ENCODE results near the gene TGFBR2.

The TGFBR2 gene

DNA sequence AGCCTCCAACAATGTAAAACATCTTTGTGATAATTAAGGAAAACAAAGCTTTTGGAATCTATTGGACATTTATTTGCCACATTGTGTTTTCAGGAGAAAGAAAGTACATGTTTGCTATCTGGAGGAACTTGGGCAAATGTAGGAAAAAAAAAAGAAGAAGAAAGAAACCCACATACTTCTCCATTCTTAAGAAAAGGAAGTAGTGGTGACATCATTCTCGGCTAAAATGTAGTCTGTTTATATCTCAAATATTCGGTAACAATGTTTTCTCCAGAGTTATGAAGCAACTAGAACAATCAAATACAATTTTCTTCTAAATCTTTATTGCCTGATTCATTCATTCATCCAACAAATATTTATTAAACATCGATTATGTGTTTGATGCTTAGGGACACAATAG, 2.3 kb upstream of the TGFBR2 start:
- peak; percentile 78 to 97 (median 95) for DNase-seq

DNA sequence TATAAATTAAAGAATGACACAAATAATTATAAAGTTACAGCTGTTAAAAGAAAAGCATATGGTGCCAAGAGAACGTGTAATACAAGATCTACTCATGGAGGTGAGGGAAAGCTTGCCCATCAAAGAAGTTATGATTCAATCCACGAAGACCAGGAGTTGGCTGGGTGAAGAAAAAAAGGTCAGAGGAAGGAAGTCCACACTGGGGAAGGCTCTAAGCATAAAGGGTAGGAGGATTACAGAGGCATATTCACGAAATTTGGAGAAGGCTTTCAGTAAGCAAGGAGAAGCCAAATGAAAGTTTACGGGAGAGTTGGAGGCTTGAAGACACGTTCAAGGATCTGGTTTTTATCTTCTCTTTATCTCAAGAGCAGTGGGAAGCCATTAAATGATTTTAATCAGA, 1.8 kb upstream of the TGFBR2 start:
- peak; percentile 65 to 78 (median 73) for DNase-seq

DNA sequence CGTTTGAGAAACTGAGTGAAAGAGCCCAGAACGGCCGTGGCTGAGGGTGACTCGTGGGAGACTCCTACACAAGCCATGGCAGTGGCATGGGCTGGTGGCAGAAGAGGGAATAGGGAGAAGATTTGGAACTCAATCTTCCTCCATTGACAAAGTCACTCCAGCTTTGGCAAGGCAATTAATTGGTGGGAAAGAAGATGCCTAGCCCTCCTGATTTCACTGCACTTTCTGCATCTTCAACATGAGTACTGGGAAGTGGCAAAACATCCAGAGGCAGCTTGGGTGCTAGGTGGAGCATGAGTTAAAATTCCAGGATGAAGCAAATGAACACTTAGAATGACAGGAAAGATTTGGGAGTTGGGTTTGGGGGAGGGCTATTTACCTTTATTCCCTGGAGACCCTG, 1.4 kb upstream of the TGFBR2 start:
- DNase-seq: no peak

DNA sequence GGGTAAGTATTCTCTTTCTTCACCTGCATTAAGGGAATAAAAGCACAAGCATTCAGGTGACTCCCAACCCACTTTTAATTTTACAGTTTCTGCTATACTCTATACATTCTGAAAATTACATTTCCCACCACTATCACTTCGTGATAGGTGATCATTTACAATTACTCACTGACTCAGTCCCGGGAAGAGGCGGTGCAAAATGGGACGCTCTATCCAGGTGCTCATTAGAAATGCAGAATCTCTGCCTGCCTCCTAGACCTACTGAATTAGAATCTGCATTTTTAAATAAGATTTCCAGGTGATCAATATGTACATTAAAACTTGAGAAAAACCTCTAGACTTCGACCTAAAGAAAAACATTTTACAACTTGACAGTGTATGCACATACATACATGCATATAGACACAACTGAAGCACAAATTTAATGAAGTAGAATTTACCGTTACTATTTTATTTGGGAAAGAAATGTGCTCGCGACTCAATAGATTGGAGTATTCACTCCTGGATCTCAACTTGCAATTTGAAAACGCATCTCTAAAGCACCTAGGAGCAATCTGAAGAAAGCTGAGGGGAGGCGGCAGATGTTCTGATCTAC, 598 bp upstream of the TGFBR2 start:
- no peak for DNase-seq

DNA sequence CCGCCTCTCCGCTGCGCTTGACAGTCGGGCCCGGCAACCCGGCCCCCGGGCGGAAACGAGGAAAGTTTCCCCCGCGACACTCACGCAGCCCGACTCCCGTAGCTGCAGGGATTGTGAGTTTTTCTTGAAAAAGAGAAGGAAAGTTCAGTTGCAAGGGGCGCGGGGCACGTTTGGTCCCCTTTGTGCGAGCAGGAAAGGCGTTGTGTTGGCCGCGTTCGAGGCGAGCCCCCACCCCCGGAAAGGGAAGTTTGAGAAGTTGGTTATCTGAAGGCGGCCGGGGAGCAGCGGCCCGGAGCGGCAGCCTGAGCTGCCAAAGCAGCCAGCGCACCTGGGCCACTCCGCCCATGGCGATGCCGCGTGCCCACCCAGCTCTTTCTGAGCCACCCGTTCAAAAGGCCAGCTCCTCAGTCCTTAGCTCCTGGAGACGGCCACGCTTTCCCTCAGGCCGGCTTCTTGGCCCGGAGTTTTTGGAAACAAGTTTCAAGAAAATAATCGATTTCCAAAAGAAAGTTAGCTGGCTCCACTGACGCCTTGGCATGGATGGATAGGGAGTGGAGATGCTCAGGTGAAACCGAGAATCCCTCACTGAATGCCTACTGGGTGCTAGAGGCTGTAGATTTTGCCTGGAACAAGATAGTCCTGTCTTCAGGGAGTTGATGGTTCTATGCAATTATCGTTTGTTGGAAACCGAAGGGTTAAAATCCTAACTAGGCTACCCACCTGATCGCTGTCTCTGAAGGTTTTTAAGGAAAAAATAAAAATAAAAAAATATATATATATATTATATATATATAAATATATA, 832 bp downstream of the TGFBR2 start:
- DNase-seq: peak; percentile 63 to 84 (median 77)

DNA sequence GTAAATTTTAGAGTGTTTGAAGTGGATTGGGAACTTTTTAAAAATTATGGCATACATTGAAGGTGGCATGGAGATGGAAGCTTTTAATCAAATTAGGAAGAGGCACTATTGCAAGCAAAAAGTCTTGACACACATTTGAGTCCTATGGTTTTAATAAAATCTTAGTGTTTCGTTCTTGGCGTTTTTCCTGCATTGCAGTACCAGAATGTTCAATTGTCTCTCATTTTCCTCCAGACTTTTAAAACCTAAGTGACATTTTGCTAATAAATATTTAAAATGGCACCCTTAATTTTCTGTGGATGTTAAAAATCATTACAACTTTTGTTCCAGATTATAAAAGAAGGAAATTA, 2.2 kb downstream of the TGFBR2 start:
- no peak for DNase-seq

DNA sequence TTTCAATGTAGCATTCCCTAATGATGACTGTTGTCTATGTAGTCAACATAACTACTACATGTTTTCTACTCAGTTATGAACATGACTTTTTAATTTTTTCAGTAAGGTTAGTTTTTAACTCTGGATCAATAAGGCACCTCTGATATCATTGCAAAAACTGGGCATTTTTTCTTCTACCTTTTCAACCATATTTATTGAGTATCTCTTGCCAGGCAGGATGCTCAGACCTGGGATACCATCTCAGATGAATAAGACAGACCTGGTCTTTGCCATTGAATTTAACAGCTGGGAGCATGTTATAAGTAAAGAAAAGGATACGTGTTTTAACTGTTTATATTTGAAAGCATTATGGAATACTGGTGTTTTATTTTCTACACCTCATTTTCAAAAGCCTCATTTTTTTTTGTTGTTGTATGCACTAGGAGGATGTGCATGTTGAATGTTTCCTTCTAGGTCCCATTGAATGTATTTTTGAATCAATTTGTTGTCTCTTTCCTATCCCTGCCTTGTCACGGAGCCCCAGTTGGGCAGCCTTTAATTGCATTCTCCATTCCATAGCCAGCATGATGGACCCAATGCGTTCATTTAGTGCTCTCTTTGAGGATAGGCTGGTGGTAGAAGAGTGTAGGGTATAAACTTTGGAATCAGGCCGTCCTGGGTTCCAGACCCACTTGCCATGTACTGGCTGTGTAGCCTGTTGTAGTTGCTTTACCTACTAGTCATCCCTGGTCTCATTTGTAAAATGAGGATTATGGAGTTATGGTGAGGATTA, 3.7 kb downstream of the TGFBR2 start:
- no peak for DNase-seq

DNA sequence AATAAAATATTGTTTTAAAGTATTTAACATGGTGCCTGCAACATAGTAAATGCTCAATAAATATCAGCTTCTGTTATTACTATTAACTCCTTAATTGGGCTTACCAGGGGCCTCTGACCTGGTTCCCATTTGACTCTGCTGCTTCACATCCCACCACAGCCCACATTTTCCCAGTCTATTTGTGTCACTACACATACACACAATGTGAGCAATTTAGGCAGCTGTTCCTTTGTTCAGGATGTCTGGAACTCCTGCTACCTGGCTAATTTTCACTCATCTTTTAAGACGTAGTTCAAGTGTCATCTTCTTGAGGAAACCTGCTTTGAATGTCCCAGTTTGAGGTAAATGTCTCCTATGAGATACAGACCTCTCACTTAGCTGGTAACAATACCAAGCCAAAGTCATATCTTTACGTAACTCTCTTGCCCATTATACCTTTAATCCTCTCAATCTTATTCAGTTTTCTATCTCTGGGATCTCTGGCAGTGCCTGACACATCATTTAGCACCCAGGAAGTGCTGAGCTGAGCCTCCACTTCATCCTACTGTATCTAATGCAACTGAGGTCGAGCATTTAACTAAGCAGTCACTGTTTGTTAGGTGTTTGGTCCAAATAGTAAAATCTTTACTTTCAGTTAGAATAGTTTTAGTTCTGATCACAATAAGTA, 4.4 kb downstream of the TGFBR2 start:
- no peak for DNase-seq

DNA sequence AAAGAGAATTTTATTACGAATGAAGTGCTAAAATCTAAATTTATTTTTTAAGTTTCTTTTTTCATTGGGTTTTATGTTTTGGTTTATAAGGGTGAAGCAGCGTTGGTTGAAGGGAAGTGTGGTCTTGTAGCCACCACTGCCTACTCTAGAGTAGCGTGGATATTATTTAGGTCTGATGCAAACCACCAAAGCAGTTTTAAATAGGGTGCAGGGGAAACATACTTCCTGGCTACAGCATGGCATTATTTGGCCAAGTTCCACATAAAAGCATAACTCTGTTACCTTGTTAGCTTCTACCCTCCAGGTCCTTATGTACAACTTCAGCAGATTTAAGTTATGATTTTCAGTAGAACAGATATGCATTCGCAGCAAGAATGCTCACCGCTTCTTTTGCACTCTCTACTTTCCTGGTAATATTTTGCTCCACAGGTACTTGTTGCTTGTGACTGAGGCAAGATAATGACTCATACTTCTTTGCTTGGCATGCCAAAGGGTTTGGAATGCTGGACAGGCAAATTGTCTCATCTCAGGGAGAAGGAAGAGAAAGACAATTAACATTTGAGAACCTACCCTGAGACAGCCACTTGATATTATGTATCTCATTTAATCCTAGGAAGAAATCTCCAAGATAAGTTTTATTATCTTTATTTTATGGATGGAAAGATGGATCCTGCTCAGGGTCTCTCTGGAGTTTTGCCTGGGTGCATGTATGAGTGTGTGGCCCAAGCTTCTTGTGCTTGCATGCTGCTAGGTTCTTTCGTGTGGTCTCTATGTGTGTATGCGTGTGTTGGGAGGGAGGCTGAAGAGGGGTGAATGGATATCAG, 5.4 kb downstream of the TGFBR2 start:
- no peak for DNase-seq

DNA sequence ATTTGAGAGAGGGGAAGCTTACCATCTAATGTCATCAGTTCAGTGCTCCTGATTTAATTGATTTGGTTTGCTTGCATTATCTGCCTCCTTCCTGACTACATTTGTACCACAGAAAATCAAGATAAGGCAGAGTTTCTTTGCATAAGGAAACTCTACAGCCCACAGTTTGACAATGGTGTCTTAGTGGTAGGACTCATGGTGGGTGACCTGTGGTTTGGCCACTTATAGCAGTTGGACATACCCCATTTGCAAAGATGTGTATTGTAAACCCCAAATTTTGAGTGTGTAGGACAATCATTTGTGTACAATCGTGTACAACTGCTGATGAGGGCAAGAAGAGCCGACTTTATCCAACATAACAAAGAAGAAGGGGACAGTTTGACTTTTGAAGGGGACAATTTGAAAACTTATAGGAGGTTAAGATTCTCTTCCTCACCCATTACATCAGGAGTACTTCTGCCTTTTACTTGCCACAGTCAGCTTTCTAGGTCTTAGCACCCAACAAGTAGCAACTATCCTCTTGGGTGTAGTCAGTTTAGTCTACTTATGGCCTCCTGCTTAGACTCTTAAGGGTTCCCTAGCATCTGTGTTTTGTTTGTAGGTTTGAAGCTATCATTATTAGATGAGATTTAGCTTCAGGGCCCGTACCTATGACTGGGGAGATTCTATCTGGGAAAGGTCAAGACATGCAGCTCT, 6.2 kb downstream of the TGFBR2 start:
- peak in 1 of 3 donors; percentile 40 for DNase-seq

DNA sequence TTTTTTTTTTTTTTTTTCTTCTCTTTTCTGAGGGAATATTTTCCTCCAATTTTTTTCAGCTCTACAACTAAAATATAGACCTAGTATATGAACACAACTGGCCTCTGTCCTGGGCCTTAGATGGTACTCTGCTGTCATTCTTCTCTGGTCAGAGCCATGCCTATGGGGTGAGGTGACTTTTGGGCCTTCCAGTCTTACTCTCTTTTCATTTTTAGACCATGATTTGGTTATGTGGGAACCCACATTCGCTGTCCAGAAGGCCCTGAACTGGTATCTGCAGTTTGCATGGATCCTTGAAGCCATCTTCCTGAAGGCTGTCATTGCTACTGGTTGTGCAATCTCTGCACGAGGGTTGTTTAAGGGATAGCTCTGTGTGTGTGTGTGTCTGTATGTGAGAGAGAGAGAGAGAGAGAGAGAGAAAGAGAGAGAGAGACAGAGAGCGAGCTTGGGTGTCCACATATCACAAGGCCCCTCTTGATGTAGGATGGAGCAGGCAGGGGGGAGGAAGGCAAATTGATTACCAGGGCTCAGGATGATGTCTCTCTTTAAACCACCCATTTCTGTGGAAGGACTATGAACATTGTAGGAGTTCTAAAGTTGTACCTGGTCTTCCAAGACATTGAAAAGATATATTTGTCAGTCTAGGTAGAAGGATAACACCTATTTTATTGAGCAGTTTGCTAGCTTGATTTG, 6.9 kb downstream of the TGFBR2 start:
- peak in 1 of 3 donors; percentile 40 for DNase-seq

DNA sequence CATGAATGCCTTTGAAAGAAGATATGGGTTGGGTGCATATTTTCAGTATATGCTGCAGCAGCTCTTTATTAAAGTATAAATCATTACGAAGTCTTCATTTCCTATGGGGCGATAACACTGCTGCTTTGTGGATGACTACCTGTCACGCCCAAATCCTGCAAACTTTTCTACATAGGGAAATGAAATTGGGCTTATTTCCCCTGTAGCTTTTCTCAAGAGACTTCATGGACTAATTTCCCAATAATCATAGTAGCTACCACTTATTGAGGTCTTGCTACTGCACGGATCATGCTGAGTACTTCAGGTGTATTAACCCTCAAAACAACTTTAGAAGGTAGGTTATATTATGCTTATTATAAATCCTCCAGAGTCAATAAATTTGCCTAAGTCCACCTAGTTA, 8.0 kb downstream of the TGFBR2 start:
- no peak for DNase-seq

DNA sequence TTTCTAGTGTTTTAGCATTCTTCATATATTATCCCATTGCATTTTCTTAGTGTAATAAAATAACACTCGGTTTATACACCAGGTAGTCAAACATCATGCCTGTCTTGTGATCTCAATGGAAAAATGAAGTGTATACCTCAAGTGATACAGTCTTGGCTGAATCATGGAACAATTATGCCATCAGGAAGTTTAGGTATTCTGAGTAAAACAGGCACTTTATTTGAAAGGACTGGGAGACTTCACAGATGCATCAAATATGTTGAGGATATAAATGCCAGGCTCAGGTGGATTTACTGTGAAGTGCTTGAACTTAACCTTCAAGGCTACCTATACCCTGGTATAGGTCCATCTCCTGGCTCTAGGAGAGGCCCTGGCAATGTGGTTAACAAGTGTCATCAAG, 8.5 kb downstream of the TGFBR2 start:
- no peak for DNase-seq

DNA sequence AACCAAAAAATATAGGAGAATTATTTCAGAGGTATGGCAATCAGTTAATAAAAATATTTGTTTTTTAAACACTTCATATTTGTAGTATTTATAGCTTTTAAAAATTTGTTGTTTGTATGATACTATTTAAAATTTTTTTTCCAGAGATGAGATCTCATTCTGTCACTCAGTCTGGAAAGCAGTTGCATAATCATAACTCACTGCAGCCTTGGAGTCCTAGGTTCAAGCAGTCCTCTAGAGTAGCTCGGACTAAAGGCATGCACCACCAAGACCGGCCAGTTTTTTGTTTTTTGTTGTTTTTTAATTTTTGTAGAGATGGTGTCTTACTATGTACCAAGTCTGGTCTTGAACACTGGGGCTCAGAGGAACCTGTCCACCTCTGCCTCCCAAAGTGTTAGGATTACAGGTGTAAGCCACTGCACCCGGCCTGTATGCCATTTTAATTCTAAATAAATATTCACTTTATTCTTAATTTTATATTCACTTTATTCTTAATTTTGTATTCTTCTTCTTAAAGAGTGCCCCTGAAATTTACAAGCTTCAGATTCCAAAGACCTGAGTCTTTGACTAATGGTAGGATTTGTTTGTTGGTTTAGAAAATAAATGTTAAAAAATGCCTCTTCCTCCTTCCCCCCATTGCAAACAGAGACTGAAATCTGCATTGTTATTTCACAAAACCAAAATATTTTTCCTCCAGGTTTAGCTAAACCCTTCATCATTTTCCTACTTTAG, 9.4 kb downstream of the TGFBR2 start:
- no peak for DNase-seq

DNA sequence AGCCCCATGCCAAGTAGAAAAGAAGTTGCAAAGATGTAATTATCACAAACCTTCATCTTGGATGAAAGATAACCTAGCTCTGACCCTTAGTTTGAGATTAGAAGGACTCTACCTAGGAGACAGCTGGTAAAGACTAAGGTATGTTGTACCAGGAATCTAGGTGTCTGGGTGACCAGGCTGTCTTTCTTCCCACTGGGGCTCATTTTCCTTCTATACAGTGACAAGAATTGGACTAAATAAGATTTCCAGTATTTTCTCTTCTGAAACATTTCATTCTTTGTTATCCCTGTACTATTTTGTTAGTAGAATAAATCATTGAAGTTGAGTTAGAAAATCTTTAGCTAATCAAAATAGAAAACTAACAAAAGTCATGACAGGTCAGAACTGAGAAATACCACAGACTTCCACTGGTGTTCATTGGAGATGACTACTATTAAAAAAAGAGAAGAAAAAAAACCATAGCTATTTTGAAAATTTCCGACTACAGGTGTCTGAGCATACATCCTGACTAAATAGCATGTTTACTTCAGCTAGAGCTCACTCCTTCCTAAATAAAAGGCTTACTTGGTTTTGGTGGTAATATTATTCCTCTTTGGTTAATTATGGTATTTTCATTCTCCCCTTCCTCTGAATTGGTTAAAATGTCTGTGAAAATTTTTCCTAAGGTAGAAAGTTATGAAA, 10.1 kb downstream of the TGFBR2 start:
- DNase-seq: no peak

DNA sequence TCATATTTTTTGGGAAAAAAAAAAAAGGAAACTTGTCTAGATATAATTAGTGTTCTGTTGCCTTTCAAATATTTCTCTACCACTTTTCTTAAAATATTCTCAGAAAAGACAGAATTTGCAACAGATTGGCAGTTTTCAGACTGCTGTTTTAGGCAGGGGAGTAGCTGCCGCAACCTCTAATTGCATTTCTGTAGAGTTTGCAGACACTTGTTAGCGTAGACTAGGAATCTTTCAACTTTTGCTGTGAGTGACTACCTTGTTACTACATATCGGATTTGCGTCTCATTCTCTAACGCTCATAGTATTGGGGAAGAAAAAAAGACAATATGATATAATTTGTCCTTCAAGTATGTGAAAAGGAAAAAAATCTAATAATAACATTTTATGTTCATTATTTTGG, 10.7 kb downstream of the TGFBR2 start:
- DNase-seq: no peak

DNA sequence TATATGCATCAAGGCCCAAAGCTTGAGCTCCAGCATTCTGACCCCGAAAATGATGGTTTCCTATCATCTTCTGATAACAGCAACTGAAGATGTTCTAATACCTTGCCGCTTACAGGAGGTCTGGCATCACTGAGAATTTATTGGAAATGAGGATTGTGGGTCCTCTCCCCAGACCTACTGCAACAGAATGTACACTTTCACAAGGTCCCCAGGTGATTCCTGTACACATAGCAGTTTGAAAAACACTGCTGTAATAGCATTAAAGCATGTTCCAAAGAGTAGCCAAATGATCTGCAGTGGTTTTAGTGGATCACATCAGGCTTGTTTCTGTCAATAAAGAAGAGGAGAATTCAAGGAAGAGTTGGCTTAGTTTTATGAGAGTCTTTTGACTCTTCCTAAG, 11.3 kb downstream of the TGFBR2 start:
- no peak for DNase-seq

DNA sequence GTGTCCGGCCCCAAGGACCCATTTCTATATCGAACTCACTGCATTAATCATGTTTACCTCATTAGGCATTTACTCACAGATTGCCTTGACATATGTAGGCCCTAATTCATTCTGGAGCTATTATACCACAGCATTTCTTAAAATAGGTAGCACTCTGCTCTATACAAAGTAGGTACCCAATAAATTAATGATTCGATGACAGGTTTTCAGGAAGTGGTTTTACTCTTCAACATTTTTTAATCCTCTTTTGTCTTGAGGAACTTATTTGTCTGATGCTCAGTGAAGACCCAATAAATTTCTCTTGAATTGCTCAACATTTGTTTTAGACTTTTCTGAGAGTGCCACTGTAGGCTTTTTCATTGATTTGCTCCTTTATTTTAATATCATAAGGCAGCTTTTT, 12.1 kb downstream of the TGFBR2 start:
- DNase-seq: no peak

DNA sequence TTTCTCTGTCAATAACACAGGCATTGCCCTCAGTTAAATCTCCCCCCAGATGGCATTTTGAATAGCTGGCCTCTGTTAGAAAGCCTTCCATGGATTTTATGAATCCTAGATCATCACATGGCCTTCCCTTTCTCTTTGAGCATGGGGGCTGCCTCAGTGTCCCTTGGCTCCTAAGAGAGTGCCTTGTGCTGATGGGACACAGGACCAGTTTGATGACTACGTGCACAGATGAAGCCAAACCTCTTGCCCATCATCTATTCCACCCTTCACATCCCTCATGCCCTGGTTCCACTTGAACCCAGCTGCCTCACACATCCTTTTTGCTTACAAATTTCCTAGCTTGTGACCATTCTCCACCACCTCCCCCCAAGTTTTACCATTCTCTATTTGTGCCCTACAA, 12.9 kb downstream of the TGFBR2 start:
- no peak for DNase-seq

Data from suppressor macrophage treated with lipopolysaccharide for 1 hour (primary cell).